Endothelial cell of umbilical vein (primary cell): ENCODE measurements around the gene DNAH9. TPM values are rescaled to one million over a fixed set of nuclear protein-coding genes. Genes with fewer than 3 reads are reported as not detected.

ENCODE experiments used
- BruUV-seq: library from RNA; stranded (reverse); fragments of 400-500 nt; replicated peaks from 2 replicates; lab custom pipeline; 2021; lab: Mats Ljungman, UMichigan
- CTCF ChIA-PET: fragments of 300-600, 350-600 bp; sonication (Branson Sonifier 250); formaldehyde crosslinking; loops from one replicate; lab custom pipeline; 2021; ENCODE audit warnings: antibody characterized with exemption, inconsistent platforms; lab: Charles Lee
- POLR2A ChIA-PET: fragments of 300-600, 350-600 bp; sonication (Branson Sonifier 250); formaldehyde crosslinking; loops from one replicate; lab custom pipeline; 2021; ENCODE audit warnings: antibody characterized with exemption, inconsistent platforms; lab: Charles Lee
- DNase-seq: peaks from one replicate; pipeline ENCODE4 v3.0.0-alpha.2; 2011; ENCODE audit warnings: low read depth, low spot score
- FAIRE-seq: peaks from 2 replicates; lab custom pipeline; 2011; peaks lifted over from hg19 to GRCh38; lab: Jason Lieb, UNC
- H2AFZ ChIP-seq: 2 replicates; pipeline ENCODE4 v1.6.0; 2012; ENCODE audit warnings: low read depth, low read length, control low read depth, inconsistent platforms
- H3K27ac ChIP-seq: 2 replicates; pipeline ENCODE4 v1.5.1; 2011; ENCODE audit warnings: low read depth, mild to moderate bottlenecking, control low read depth, low read length, moderate library complexity; ENCODE audit not compliant: insufficient read depth
- H3K27me3 ChIP-seq, 2 experiments: 2 replicates each; pipeline versions ENCODE4 v1.6.0 to v1.6.1; 2011; ENCODE audit warnings: low read length in 2 of 2, mixed read lengths in 1 of 2; ENCODE audit not compliant: control insufficient read depth in 2 of 2, insufficient read depth in 2 of 2
- H3K36me3 ChIP-seq, 2 experiments: 2 replicates in 1 of 2; 3 replicates in 1 of 2; pipeline ENCODE4 v1.5.1; 2011; ENCODE audit warnings: low read length in 2 of 2, mild to moderate bottlenecking in 1 of 2, moderate library complexity in 1 of 2; ENCODE audit not compliant: control insufficient read depth in 2 of 2, insufficient read depth in 2 of 2; ENCODE audit errors: extremely low read depth in 1 of 2
- H3K4me1 ChIP-seq: 3 replicates; pipeline ENCODE4 v1.5.1; 2011; ENCODE audit warnings: mild to moderate bottlenecking, low read length; ENCODE audit not compliant: control insufficient read depth, insufficient read depth; ENCODE audit errors: extremely low read depth
- H3K4me2 ChIP-seq: 2 replicates; pipeline ENCODE4 v1.6.1; 2011; ENCODE audit warnings: low read length, control low read depth, mixed read lengths; ENCODE audit not compliant: insufficient read depth
- H3K4me3 ChIP-seq, 3 experiments: fragments of 200-600 bp in 1 of 3; sonication (generic), shearing (Covaris generic) in 1 of 3; replicated peaks in 1 of 3; 2 replicates each; pipeline ENCODE4 v1.5.1; 2011 to 2016; ENCODE audit warnings: control low read depth in 3 of 3, low read length in 3 of 3, mild to moderate bottlenecking in 2 of 3, inconsistent platforms in 1 of 3, low read depth in 1 of 3, moderate library complexity in 1 of 3; ENCODE audit not compliant: insufficient read depth in 1 of 3
- H3K79me2 ChIP-seq: 2 replicates; pipeline ENCODE4 v1.6.0; 2012; ENCODE audit warnings: low read length, inconsistent platforms; ENCODE audit not compliant: control insufficient read depth, insufficient read depth
- H3K9ac ChIP-seq: replicated peaks from 2 replicates; pipeline ENCODE3; 2011; ENCODE audit warnings: low read length, control low read depth; ENCODE audit not compliant: insufficient read depth; ENCODE audit errors: extremely low read depth
- H3K9me1 ChIP-seq: replicated peaks from 3 replicates; pipeline ENCODE4 v1.6.0; 2011; ENCODE audit warnings: mild to moderate bottlenecking, low read length; ENCODE audit not compliant: control insufficient read depth, insufficient read depth; ENCODE audit errors: extremely low read depth
- H3K9me3 ChIP-seq: replicated peaks from 2 replicates; pipeline ENCODE4 v1.5.1; 2012; ENCODE audit warnings: low read length, inconsistent platforms; ENCODE audit not compliant: control insufficient read depth, insufficient read depth
- H4K20me1 ChIP-seq: replicated peaks from 2 replicates; pipeline ENCODE3; 2011; ENCODE audit warnings: mild to moderate bottlenecking, low read length; ENCODE audit not compliant: control insufficient read depth, insufficient read depth; ENCODE audit errors: extremely low read depth
- EZH2 ChIP-seq: IDR thresholded peaks from 2 replicates; pipeline ENCODE4 v1.6.1; 2012; ENCODE audit warnings: borderline replicate concordance, low read depth, mild to moderate bottlenecking, moderate library complexity, low read length, inconsistent platforms; ENCODE audit not compliant: severe bottlenecking
- FOS ChIP-seq: IDR thresholded peaks from 2 replicates; pipeline ENCODE4 v1.6.1; 2011; ENCODE audit warnings: mild to moderate bottlenecking, low read length, moderate library complexity, borderline replicate concordance; ENCODE audit not compliant: insufficient read depth
- GATA2 ChIP-seq: IDR thresholded peaks from 2 replicates; pipeline ENCODE4 v1.7.0; 2011; ENCODE audit warnings: low read depth, mild to moderate bottlenecking, moderate library complexity, mixed read lengths, low read length; ENCODE audit not compliant: insufficient read length, insufficient read depth
- JUN ChIP-seq: IDR thresholded peaks from 2 replicates; pipeline ENCODE4 v1.6.1; 2011; ENCODE audit warnings: borderline replicate concordance, low read depth; ENCODE audit not compliant: insufficient read length, insufficient read depth
- MYC ChIP-seq: IDR thresholded peaks from one replicate; pipeline ENCODE4 v1.6.1; 2011; ENCODE audit warnings: mild to moderate bottlenecking, low read depth, low read length
- POLR2A ChIP-seq: IDR thresholded peaks from 2 replicates; pipeline ENCODE4 v1.6.1; 2012; ENCODE audit warnings: low read depth, mild to moderate bottlenecking, control low read depth, low read length
- POLR2AphosphoS5 ChIP-seq: IDR thresholded peaks from 2 replicates; pipeline ENCODE4 v1.6.1; 2012; ENCODE audit warnings: low read depth, mild to moderate bottlenecking, control low read depth, low read length, moderate library complexity; ENCODE audit not compliant: insufficient read depth
- dilution Hi-C: fragments of 300-500 bp; cut with MboI; formaldehyde crosslinking; loops from one replicate; pipeline ENCODE4 v1.15.0; 2019; ENCODE audit warnings: low sequenced_read_pairs; ENCODE audit not compliant: extremely low pct_ligation_motif_present
- intact Hi-C: fragments of 100-400 bp; cut with micrococcal nuclease; formaldehyde crosslinking; loops from one replicate; pipeline ENCODE4 v1.10.0; 2022
- polyA plus RNA-seq, 4 experiments: library from polyadenylated mRNA; depleted of rRNA in 3 of 4; stranded (reverse) in 3 of 4; unstranded in 1 of 4; fragments of >200 nt; gene quantifications; 2 replicates each; pipeline versions ENCODE4 v1.2.1 to v1.2.3, GENCODE V29; 2011 to 2012; ENCODE audit warnings: missing spikeins in 1 of 4
- total RNA-seq: library from RNA; stranded (reverse); gene quantifications from 2 replicates; pipeline ENCODE4 v1.2.3, GENCODE V29; 2021
- TF ChIP-seq, protein P1 (sequence below): IDR thresholded peaks from 2 replicates; pipeline ENCODE4 v1.6.1; 2011; ENCODE audit not compliant: insufficient read depth, insufficient read length
- TF ChIP-seq, protein P2 (sequence below), 2 donors: IDR thresholded peaks; 1 replicate in 1 of 2; 2 replicates in 1 of 2; pipeline ENCODE4 v1.5.1; 2011; ENCODE audit warnings: low read length in 2 of 2, mild to moderate bottlenecking in 2 of 2, moderate library complexity in 2 of 2, control low read depth in 1 of 2, inconsistent platforms in 1 of 2, low read depth in 1 of 2; ENCODE audit not compliant: insufficient read depth in 1 of 2; ENCODE audit errors: extremely low read depth in 1 of 2

DNAH9 gene
- total and polyA plus RNA-seq, 2 donors (not counting 3 experiments of a cell fraction or from before 2014, with no cell fraction given) = not detected

DNA sequence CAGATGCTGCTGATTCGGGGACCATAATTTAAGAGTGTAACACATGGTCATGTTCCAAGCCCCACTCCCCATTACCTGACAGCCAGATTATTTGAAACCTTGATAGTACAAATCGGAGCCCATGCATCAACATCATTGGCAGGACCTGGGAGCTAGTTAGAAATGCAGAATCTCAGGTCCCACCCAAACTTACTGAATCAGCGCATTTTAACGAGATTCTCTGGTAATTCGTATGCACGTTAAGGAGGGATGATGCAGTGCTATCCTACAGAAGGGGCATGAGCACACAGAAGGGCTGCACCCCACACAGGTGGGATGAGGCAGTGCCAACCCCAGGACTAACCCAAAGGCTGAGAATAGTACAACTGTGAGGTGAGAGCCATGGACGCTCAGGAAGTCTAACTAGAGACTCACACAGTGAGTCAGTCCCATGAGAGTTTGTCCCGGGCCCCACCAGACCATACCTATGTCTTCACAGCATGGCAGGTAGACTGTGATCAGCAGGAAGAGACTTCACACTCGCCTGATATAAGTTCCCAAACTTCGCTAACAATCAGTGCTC is 334.1 kb downstream of the DNAH9 start:
- H3K4me3 ChIP-seq = no peak overlapping the region
- dilution Hi-C loops (no loop called here), intact Hi-C loops (no loop called here)
- H4K20me1 ChIP-seq = no peaks in the 10 kb centered on the region
- no peaks in the 10 kb centered on the region for H3K4me1 ChIP-seq
- no peaks in the 10 kb centered on the region for H3K27me3 ChIP-seq
- H3K9ac ChIP-seq = no peak overlapping the region
- no peaks in the 10 kb centered on the region for H3K79me2 ChIP-seq
- H3K9me1 ChIP-seq = no peaks in the 10 kb centered on the region
- H2AFZ ChIP-seq = no peak overlapping the region
- no peak for FAIRE-seq
- no TSS peak for BruUV-seq
- no peaks in the 10 kb centered on the region for H3K36me3 ChIP-seq
- no peak overlapping the region for H3K27ac ChIP-seq
- ChIA-PET POLR2A (no interaction called here), CTCF (no interaction called here)
- TF ChIP-seq EZH2 (no peak), POLR2A (no peak), JUN (no peak), MYC (no peak), POLR2AphosphoS5 (no peak), GATA2 (no peak), FOS (no peak)
- TF ChIP-seq, protein P1, sequence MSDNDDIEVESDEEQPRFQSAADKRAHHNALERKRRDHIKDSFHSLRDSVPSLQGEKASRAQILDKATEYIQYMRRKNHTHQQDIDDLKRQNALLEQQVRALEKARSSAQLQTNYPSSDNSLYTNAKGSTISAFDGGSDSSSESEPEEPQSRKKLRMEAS = no peak
- TF ChIP-seq, protein P2, sequence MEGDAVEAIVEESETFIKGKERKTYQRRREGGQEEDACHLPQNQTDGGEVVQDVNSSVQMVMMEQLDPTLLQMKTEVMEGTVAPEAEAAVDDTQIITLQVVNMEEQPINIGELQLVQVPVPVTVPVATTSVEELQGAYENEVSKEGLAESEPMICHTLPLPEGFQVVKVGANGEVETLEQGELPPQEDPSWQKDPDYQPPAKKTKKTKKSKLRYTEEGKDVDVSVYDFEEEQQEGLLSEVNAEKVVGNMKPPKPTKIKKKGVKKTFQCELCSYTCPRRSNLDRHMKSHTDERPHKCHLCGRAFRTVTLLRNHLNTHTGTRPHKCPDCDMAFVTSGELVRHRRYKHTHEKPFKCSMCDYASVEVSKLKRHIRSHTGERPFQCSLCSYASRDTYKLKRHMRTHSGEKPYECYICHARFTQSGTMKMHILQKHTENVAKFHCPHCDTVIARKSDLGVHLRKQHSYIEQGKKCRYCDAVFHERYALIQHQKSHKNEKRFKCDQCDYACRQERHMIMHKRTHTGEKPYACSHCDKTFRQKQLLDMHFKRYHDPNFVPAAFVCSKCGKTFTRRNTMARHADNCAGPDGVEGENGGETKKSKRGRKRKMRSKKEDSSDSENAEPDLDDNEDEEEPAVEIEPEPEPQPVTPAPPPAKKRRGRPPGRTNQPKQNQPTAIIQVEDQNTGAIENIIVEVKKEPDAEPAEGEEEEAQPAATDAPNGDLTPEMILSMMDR (IDR thresholded peaks at IDR 0.05; ENCODE audit: extremely low read depth in 1 of 2, insufficient read depth in 1 of 2, low read depth in 1 of 2, low read length in 2 of 2) = no peak
- no peak overlapping the region for H3K4me2 ChIP-seq
- no peak for DNase-seq
- no peaks in the 10 kb centered on the region for H3K9me3 ChIP-seq
